GM12878 (cell line): ENCODE measurements around the gene RAP1GDS1. TPM values are rescaled to one million over a fixed set of nuclear protein-coding genes. Genes with fewer than 3 reads are reported as not detected.

Source experiments
- ATAC-seq: fragments of 200-7000 bp; cut with Tn5 transposase; 3 replicates; pipeline ENCODE4 v1.9.1; 2020; ENCODE audit warnings: mild to moderate bottlenecking, moderate library complexity
- BruUV-seq: library from RNA; stranded (reverse); fragments of 400-500 nt; replicated peaks from 2 replicates; lab custom pipeline; 2021; lab: Mats Ljungman, UMichigan
- CTCF ChIA-PET: fragments of 300-600 bp; sonication (Branson Sonifier 250); formaldehyde crosslinking; extraction: SDS; loops from one replicate; lab custom pipeline; 2021; ENCODE audit warnings: inconsistent platforms; lab: Yijun Ruan, JAX
- POLR2A ChIA-PET: fragments of 350-600 bp; formaldehyde crosslinking; extraction: SDS; loops from one replicate; lab custom pipeline; 2021; ENCODE audit warnings: inconsistent platforms; lab: Charles Lee
- RAD21 ChIA-PET: fragments of 300-600 bp; sonication (Branson Sonifier 250); formaldehyde crosslinking; loops from one replicate; lab custom pipeline; 2023; ENCODE audit warnings: antibody characterized with exemption; ENCODE audit not compliant: unreplicated experiment; lab: Charles Lee
- SMC1A ChIA-PET: fragments of 300-600 bp; sonication (Branson Sonifier 250); formaldehyde crosslinking; loops from one replicate; lab custom pipeline; 2023; ENCODE audit not compliant: unreplicated experiment, uncharacterized antibody; lab: Charles Lee
- DNase-seq: peaks from one replicate; pipeline ENCODE4 v3.0.0-alpha.2; 2011; ENCODE audit warnings: low read depth, low spot score
- FAIRE-seq: peaks from 3 replicates; lab custom pipeline; 2011; peaks lifted over from hg19 to GRCh38; lab: Jason Lieb, UNC
- H2AFZ ChIP-seq: 2 replicates; pipeline ENCODE4 v1.6.0; 2011; ENCODE audit warnings: low read depth, low read length, control low read depth; ENCODE audit not compliant: control insufficient read depth
- H3K27ac ChIP-seq: 2 replicates; pipeline ENCODE4 v1.5.1; 2011; ENCODE audit warnings: control low read depth; ENCODE audit not compliant: control insufficient read depth, insufficient read depth
- H3K27me3 ChIP-seq, 2 experiments: replicated peaks in 1 of 2; 2 replicates each; pipeline versions ENCODE4 v1.6.0 to v1.6.1; 2011; ENCODE audit warnings: low read length in 1 of 2; ENCODE audit not compliant: control insufficient read depth in 2 of 2, insufficient read depth in 2 of 2
- H3K36me3 ChIP-seq, 2 experiments: 2 replicates each; pipeline ENCODE4 v1.5.1; 2011; ENCODE audit warnings: low read length in 1 of 2; ENCODE audit not compliant: control insufficient read depth in 2 of 2, insufficient read depth in 2 of 2
- H3K4me1 ChIP-seq: 2 replicates; pipeline ENCODE4 v1.6.1; 2011; ENCODE audit warnings: mild to moderate bottlenecking, low read length, moderate library complexity, mixed read lengths; ENCODE audit not compliant: control insufficient read depth, insufficient read depth
- H3K4me2 ChIP-seq: 2 replicates; pipeline ENCODE4 v1.6.0; 2011; ENCODE audit warnings: control low read depth; ENCODE audit not compliant: control insufficient read depth, insufficient read depth
- H3K4me3 ChIP-seq: fragments of 200-600 bp; sonication (generic); 2 replicates; pipeline ENCODE4 v1.5.1; 2016
- H3K79me2 ChIP-seq: 2 replicates; pipeline ENCODE4 v1.6.0; 2011; ENCODE audit warnings: low read length; ENCODE audit not compliant: control insufficient read depth, insufficient read depth
- H3K9ac ChIP-seq: 2 replicates; pipeline ENCODE4 v1.8.0; 2011; ENCODE audit warnings: low read length, control low read depth, mixed read lengths; ENCODE audit not compliant: control insufficient read depth, insufficient read depth
- H3K9me3 ChIP-seq: replicated peaks from 3 replicates; pipeline ENCODE4 v1.5.1; 2011; ENCODE audit warnings: mild to moderate bottlenecking, low read length; ENCODE audit not compliant: control insufficient read depth, insufficient read depth
- H4K20me1 ChIP-seq: 2 replicates; pipeline ENCODE4 v1.6.0; 2011; ENCODE audit not compliant: control insufficient read depth, insufficient read depth
- ATF3 ChIP-seq: IDR thresholded peaks from 2 replicates; pipeline ENCODE4 v1.6.1; 2011; ENCODE audit warnings: low read depth, mild to moderate bottlenecking, low read length, moderate library complexity, borderline replicate concordance; ENCODE audit errors: extremely low read depth
- BMI1 ChIP-seq: fragments of 450-650 bp; IDR thresholded peaks from 2 replicates; pipeline ENCODE4 v1.6.1; 2016; ENCODE audit warnings: mild to moderate bottlenecking, moderate library complexity, borderline replicate concordance
- CHD1 ChIP-seq: IDR thresholded peaks from 2 replicates; pipeline ENCODE4 v1.6.1; 2012; ENCODE audit warnings: low read depth, low read length, improper control_type of control experiment
- POLR2AphosphoS5 ChIP-seq: IDR thresholded peaks from 2 replicates; pipeline ENCODE4 v1.6.1; 2011; ENCODE audit warnings: mild to moderate bottlenecking, low read length, inconsistent platforms
- PRDM15 ChIP-seq: fragments of 450-650 bp; formaldehyde crosslinking; IDR thresholded peaks from 2 replicates; pipeline ENCODE4 v1.4.0; 2020; ENCODE audit warnings: mild to moderate bottlenecking, moderate library complexity
- WGBS: methylation state at CpG from one replicate; pipeline ENCODE4 v1.1.6; 2016; ENCODE audit warnings: low lambda C conversion rate; ENCODE audit not compliant: insufficient replicate concordance, insufficient coverage; ENCODE audit errors: missing lambda C conversion rate; 5-methylcytosine and 5-hydroxymethylcytosine counted together
- in situ Hi-C: fragments of 300-500 bp; cut with MboI; formaldehyde crosslinking; loops from 9 replicates; pipeline ENCODE4 v1.14.3; 2018; ENCODE audit warnings: mixed read lengths
- intact Hi-C: fragments of 100-400 bp; cut with micrococcal nuclease; formaldehyde crosslinking; loops from one replicate; pipeline ENCODE4 v1.14.2; 2022; ENCODE audit not compliant: unreplicated experiment
- polyA plus RNA-seq, 11 experiments: library from polyadenylated mRNA; depleted of rRNA in 4 of 11; unstranded in 6 of 11; stranded (reverse) in 5 of 11; fragments of >200 nt; fragmentation: Nextera tagmentation in 4 of 11; fragmentation: Illumina TruSeq in 1 of 11; extraction: Ambion mirVana in 4 of 11; extraction: Trizol in 1 of 11; gene quantifications; 1 replicate in 1 of 11; 2 replicates in 10 of 11; pipeline versions ENCODE4 v1.2.1 to v1.2.3, GENCODE V29; 2011 to 2016; ENCODE audit warnings: inconsistent platforms in 2 of 11, missing spikeins in 2 of 11, low read depth in 1 of 11
- total RNA-seq, 4 experiments: library from RNA; depleted of rRNA in 3 of 4; stranded (reverse); fragments of >200 nt in 3 of 4; fragmentation: Illumina TruSeq in 1 of 4; extraction: Trizol in 1 of 4; gene quantifications; 2 replicates each; pipeline versions ENCODE4 v1.2.1 to v1.2.3, GENCODE V29; 2013 to 2021

Gene RAP1GDS1
- total and polyA plus RNA-seq, 10 of the 15 experiments (the other 5 are each of a cell fraction or from before 2014, with no cell fraction given) = 12.0 to 30.5 (median 20.7) TPM

- DNase-seq (no peak), FAIRE-seq (no peak), ATAC-seq (no peak)
- WGBS = 100% methylated on average over 2 of the region's 2 CpGs
- H3K4me3 ChIP-seq = no peak overlapping the region
- CTCF ChIA-PET = no interaction called here
- no peaks in the 10 kb centered on the region for H4K20me1 ChIP-seq
- no peaks in the 10 kb centered on the region; the same call in 2 of the 3 replicates for H3K9me3 ChIP-seq
- SMC1A ChIA-PET = no interaction called here
- H3K4me2 ChIP-seq = no peak overlapping the region
- no peak overlapping the region for H3K9ac ChIP-seq
- no peaks in the 10 kb centered on the region for H3K79me2 ChIP-seq
- no peak overlapping the region for H3K27ac ChIP-seq
- POLR2A ChIA-PET = no interaction called here
- no peaks in the 10 kb centered on the region for H3K36me3 ChIP-seq
- RAD21 ChIA-PET = no interaction called here
- in situ Hi-C loops = no loop called here
- no TSS peak for BruUV-seq
- no peaks in the 10 kb centered on the region for H3K27me3 ChIP-seq
- H2AFZ ChIP-seq = no peak overlapping the region
- TF ChIP-seq PRDM15 (CRISPR knock-in tag) = no peak
- TF ChIP-seq ATF3 = no peak
- TF ChIP-seq POLR2AphosphoS5 = no peak
- no peak for TF ChIP-seq CHD1
- no peak for TF ChIP-seq BMI1
- TF ChIP-seq, all 136 proteins: peak for 0
- intact Hi-C loops = no loop called here
- H3K4me1 ChIP-seq = no peaks in the 10 kb centered on the region
Measured at GRCh38 chr4:98411731-98412130, 150.5 kb downstream of the RAP1GDS1 start.
